GM20000 (cell line): Measurements from ENCODE around the gene MLX.
"Not testable (repeated sequence)": the region's sequence is repeated elsewhere in the genome, so short reads cannot be mapped to it uniquely, and the experiment has no call there.

Source experiments
- DNase-seq: peaks from one replicate; pipeline ENCODE4 v3.0.0; 2012; ENCODE audit warnings: low spot score
- CTCF ChIP-seq: IDR thresholded peaks from 2 replicates; pipeline ENCODE4 v1.5.1; 2012; ENCODE audit warnings: mild to moderate bottlenecking, control low read depth; ENCODE audit errors: extremely low read depth, missing control alignments

MLX gene

GRCh38 chr17:42612013-42612412, 45.1 kb downstream of the MLX start:
- TF ChIP-seq CTCF: no peak
- no peak for DNase-seq

GRCh38 chr17:42613699-42614295, 46.9 kb downstream of the MLX start:
- DNase-seq: no peak
- no peak for TF ChIP-seq CTCF

- DNase-seq: peak; percentile 30
Observed at GRCh38 chr17:42617956-42618431, 51.1 kb downstream of the MLX start.

GRCh38 chr17:42618442-42619150, 51.7 kb downstream of the MLX start:
- peak; percentile 79 for DNase-seq
- peak; percentile 21 for TF ChIP-seq CTCF

More at GRCh38 chr17:42617956-42618431, 51.1 kb downstream of the MLX start:
- TF ChIP-seq CTCF: no peak

- not testable (repeated sequence) for DNase-seq
Observed at GRCh38 chr17:42621987-42622386, 55.1 kb downstream of the MLX start.
